ENCODE data around the gene ZHX3. TPM values are rescaled to one million over a fixed set of nuclear protein-coding genes. Genes with fewer than 3 reads are reported as not detected.

Gene ZHX3
- total and polyA plus RNA-seq, 9 of the 15 experiments (the other 6 are each of a cell fraction or from before 2014, with no cell fraction given) = 0.80 to 14.6 (median 4.9) TPM

GRCh38 chr20:41261790-41262717 is 55.5 kb downstream of the ZHX3 start (continued):
- TF ChIP-seq BRCA1 (IDR thresholded peaks at IDR 0.05) (no peak), BRCA1 (CRISPR knock-in tag; IDR thresholded peaks at IDR 0.05) (no peak), BMI1 (IDR thresholded peaks at IDR 0.05; ENCODE audit: low read length) (no peak), ZNF764 (CRISPR knock-in tag; IDR thresholded peaks at IDR 0.05; ENCODE audit: low read depth) (no peak), MCM2 (IDR thresholded peaks at IDR 0.05; ENCODE audit: low read depth) (no peak), ZBTB7A (IDR thresholded peaks at IDR 0.05; ENCODE audit: borderline replicate concordance, control insufficient read depth, low read depth, low read length) (no peak), USF2 (CRISPR knock-in tag; IDR thresholded peaks at IDR 0.05) (no peak; the same call in 1 of the 2 replicates), ZNF224 (CRISPR knock-in tag; IDR thresholded peaks at IDR 0.05) (no peak), ATF4 (CRISPR knock-in tag; IDR thresholded peaks at IDR 0.05) (no peak), CBFA2T2 (conservative IDR thresholded peaks at IDR 0.05) (peak; percentile 93), RFX7 (CRISPR knock-in tag; IDR thresholded peaks at IDR 0.05) (no peak), ZBED1 (IDR thresholded peaks at IDR 0.05) (no peak), ZBTB34 (CRISPR knock-in tag; IDR thresholded peaks at IDR 0.05) (no peak), EGR1 (conservative IDR thresholded peaks at IDR 0.05) (no peak), PTTG1 (tag; IDR thresholded peaks at IDR 0.05; ENCODE audit: low read depth) (no peak), HNRNPLL (IDR thresholded peaks at IDR 0.05; ENCODE audit: low read depth, low read length, poor library complexity, severe bottlenecking) (no peak), SMARCB1 (IDR thresholded peaks at IDR 0.05; ENCODE audit: insufficient read length, low read depth) (no peak), ZNF253 (CRISPR knock-in tag; conservative IDR thresholded peaks at IDR 0.05) (no peak), STAT6 (CRISPR knock-in tag; IDR thresholded peaks at IDR 0.05) (no peak), KDM4B (IDR thresholded peaks at IDR 0.05; ENCODE audit: borderline replicate concordance in 2 of 2, low read depth in 1 of 2) (no peak), ZNF165 (CRISPR knock-in tag; IDR thresholded peaks at IDR 0.05; ENCODE audit: borderline replicate concordance) (no peak), FOXP1 (CRISPR knock-in tag; IDR thresholded peaks at IDR 0.05) (no peak), ZNF316 (IDR thresholded peaks at IDR 0.05) (no peak), RAD51 (IDR thresholded peaks at IDR 0.05; ENCODE audit: borderline replicate concordance, low read depth) (no peak), MECOM (CRISPR knock-in tag; IDR thresholded peaks at IDR 0.05) (peak; percentile 17; the same call in 1 of the 2 replicates)
